GM19324 (cell line): Measurements from ENCODE around the gene HPSE2.
"Not testable (repeated sequence)": the region's sequence is repeated elsewhere in the genome, so short reads cannot be mapped to it uniquely, and the experiment has no call there.

Experiments
- ATAC-seq: cut with Tn5 transposase; IDR thresholded peaks from one replicate; pipeline ENCODE4 v1.9.1; 2021; ENCODE audit warnings: mild to moderate bottlenecking, moderate library complexity; ENCODE audit not compliant: unreplicated experiment, low FRiP score

The HPSE2 gene

GRCh38 chr10:99170116-99170675, 65.5 kb downstream of the HPSE2 start:
- no peak for ATAC-seq

GRCh38 chr10:99161165-99161564, 74.5 kb downstream of the HPSE2 start:
- no peak for ATAC-seq

GRCh38 chr10:99143651-99144050, 92.0 kb downstream of the HPSE2 start:
- ATAC-seq = no peak

- no peak for ATAC-seq
These were observed 92.6 kb downstream of the HPSE2 start for GRCh38 chr10:99143011-99143410.

- ATAC-seq = not testable (repeated sequence)
These were observed 102.8 kb downstream of the HPSE2 start for GRCh38 chr10:99132897-99133296.

- ATAC-seq = no peak
These were observed 109.8 kb downstream of the HPSE2 start for GRCh38 chr10:99125879-99126278.

GRCh38 chr10:99124376-99124775, 111.3 kb downstream of the HPSE2 start:
- ATAC-seq = no peak

- no peak for ATAC-seq
These were observed 111.8 kb downstream of the HPSE2 start for GRCh38 chr10:99123851-99124250.

GRCh38 chr10:99123336-99123735, 112.3 kb downstream of the HPSE2 start:
- ATAC-seq = no peak

- ATAC-seq = no peak
These were observed 116.3 kb downstream of the HPSE2 start for GRCh38 chr10:99119258-99119748.

- ATAC-seq = no peak
These were observed 119.9 kb downstream of the HPSE2 start for GRCh38 chr10:99115703-99116102.

GRCh38 chr10:99085358-99085757, 150.3 kb downstream of the HPSE2 start:
- ATAC-seq = no peak

- ATAC-seq = no peak
These were observed 151.5 kb downstream of the HPSE2 start for GRCh38 chr10:99084161-99084560.

- ATAC-seq = no peak
These were observed 155.2 kb downstream of the HPSE2 start for GRCh38 chr10:99080275-99080945.

- no peak for ATAC-seq
These were observed 173.1 kb downstream of the HPSE2 start for GRCh38 chr10:99062591-99062990.

GRCh38 chr10:99058762-99059161, 176.9 kb downstream of the HPSE2 start:
- ATAC-seq = no peak

GRCh38 chr10:99057936-99058690, 177.5 kb downstream of the HPSE2 start:
- ATAC-seq = no peak

- ATAC-seq = no peak
These were observed 190.0 kb downstream of the HPSE2 start for GRCh38 chr10:99045671-99046070.

- no peak for ATAC-seq
These were observed 193.4 kb downstream of the HPSE2 start for GRCh38 chr10:99042051-99042771.

GRCh38 chr10:99041468-99041867, 194.2 kb downstream of the HPSE2 start:
- ATAC-seq = no peak

- no peak for ATAC-seq
These were observed 221.8 kb downstream of the HPSE2 start for GRCh38 chr10:99013885-99014284.
